Measurements from ENCODE around the gene ATP5MG.

DNA sequence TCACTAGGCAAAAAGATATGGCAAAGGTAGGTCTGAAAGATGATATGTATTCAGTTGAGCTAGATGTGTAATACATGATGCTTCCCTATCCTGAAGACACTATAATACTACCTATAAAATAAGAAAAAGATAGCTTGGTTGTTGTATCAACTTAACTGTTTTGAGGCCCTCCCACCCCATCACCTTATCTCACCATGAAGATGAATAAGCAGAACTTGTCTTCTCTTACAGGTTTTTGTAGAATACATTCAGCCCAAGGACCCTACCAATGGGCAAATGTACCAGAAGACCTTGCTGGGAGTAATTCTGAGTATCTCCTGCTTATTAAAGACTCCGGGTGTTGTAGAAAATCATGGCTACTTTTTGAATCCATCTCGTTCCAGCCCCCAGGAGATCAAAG is 28.1 kb upstream of the ATP5MG start:
- TF ChIP-seq, protein P1, sequence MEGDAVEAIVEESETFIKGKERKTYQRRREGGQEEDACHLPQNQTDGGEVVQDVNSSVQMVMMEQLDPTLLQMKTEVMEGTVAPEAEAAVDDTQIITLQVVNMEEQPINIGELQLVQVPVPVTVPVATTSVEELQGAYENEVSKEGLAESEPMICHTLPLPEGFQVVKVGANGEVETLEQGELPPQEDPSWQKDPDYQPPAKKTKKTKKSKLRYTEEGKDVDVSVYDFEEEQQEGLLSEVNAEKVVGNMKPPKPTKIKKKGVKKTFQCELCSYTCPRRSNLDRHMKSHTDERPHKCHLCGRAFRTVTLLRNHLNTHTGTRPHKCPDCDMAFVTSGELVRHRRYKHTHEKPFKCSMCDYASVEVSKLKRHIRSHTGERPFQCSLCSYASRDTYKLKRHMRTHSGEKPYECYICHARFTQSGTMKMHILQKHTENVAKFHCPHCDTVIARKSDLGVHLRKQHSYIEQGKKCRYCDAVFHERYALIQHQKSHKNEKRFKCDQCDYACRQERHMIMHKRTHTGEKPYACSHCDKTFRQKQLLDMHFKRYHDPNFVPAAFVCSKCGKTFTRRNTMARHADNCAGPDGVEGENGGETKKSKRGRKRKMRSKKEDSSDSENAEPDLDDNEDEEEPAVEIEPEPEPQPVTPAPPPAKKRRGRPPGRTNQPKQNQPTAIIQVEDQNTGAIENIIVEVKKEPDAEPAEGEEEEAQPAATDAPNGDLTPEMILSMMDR (IDR thresholded peaks at IDR 0.05; ENCODE audit: low read depth, low read length, poor library complexity, severe bottlenecking), result no peak
- TF ChIP-seq EZH2phosphoT487 (IDR thresholded peaks at IDR 0.05; ENCODE audit: borderline replicate concordance, low read length), result no peak
